H1 (cell line): ENCODE results near the gene PGM2. TPM values are rescaled to one million over a fixed set of nuclear protein-coding genes. Genes with fewer than 3 reads are reported as not detected.

ENCODE experiments used
- EGR1 ChIP-seq: IDR thresholded peaks from 2 replicates; pipeline ENCODE4 v1.6.1; 2011; ENCODE audit warnings: low read depth, low read length, borderline replicate concordance
- FOSL1 ChIP-seq: IDR thresholded peaks from 2 replicates; pipeline ENCODE4 v1.6.1; 2011; ENCODE audit warnings: mild to moderate bottlenecking, low read depth, low read length, moderate library complexity; ENCODE audit not compliant: insufficient read depth
- HDAC6 ChIP-seq: IDR thresholded peaks from one replicate; pipeline ENCODE4 v1.7.1; 2012; ENCODE audit warnings: low read depth, mild to moderate bottlenecking, inconsistent platforms, low read length, moderate library complexity
- KDM5A ChIP-seq: fragments of 200-600 bp; IDR thresholded peaks from 2 replicates; pipeline ENCODE4 v1.7.1; 2012; ENCODE audit warnings: mild to moderate bottlenecking, low read length, inconsistent platforms, mixed read lengths
- MAFK ChIP-seq: IDR thresholded peaks from 2 replicates; pipeline ENCODE4 v1.6.1; 2012; ENCODE audit warnings: low read depth, mild to moderate bottlenecking, improper control_type of control experiment, low read length
- PHF8 ChIP-seq: fragments of 200-600 bp; sonication (generic); conservative IDR thresholded peaks from 2 replicates; pipeline ENCODE4 v1.7.1; 2012; ENCODE audit warnings: low read depth, mild to moderate bottlenecking, inconsistent platforms, low read length, moderate library complexity
- POLR2A ChIP-seq, 2 experiments: IDR thresholded peaks; 1 replicate in 1 of 2; 2 replicates in 1 of 2; pipeline ENCODE4 v1.6.1; 2011; ENCODE audit warnings: low read depth in 2 of 2, low read length in 2 of 2, mild to moderate bottlenecking in 2 of 2; ENCODE audit errors: control extremely low read depth in 1 of 2
- POLR2AphosphoS5 ChIP-seq: IDR thresholded peaks from 2 replicates; pipeline ENCODE4 v1.6.1; 2011; ENCODE audit warnings: low read depth, low read length
- SIN3A ChIP-seq, 2 experiments: IDR thresholded peaks in 1 of 2; conservative IDR thresholded peaks in 1 of 2; 2 replicates each; pipeline ENCODE4 v1.6.1; 2011 to 2012; ENCODE audit warnings: low read length in 2 of 2, improper control_type of control experiment in 1 of 2, low read depth in 1 of 2, mild to moderate bottlenecking in 1 of 2
- SUZ12 ChIP-seq: fragments of 200-600 bp; sonication (generic); IDR thresholded peaks from 2 replicates; pipeline ENCODE4 v1.6.1; 2012; ENCODE audit warnings: mild to moderate bottlenecking, inconsistent platforms, low read length, moderate library complexity, mixed read lengths
- TCF12 ChIP-seq: IDR thresholded peaks from 2 replicates; pipeline ENCODE4 v1.6.1; 2011; ENCODE audit warnings: low read depth, mild to moderate bottlenecking, low read length
- polyA plus RNA-seq, 7 experiments: library from polyadenylated mRNA; depleted of rRNA in 3 of 7; stranded (reverse) in 5 of 7; unstranded in 2 of 7; fragments of >200 nt in 5 of 7; fragments of 200-250 nt in 2 of 7; gene quantifications; 1 replicate in 5 of 7; 2 replicates in 1 of 7; 4 replicates in 1 of 7; pipeline versions ENCODE4 v1.2.1 to v1.2.3, GENCODE V29; 2011 to 2013; ENCODE audit warnings: missing spikeins in 2 of 7, mixed read lengths in 2 of 7
- total RNA-seq: library from RNA; stranded (reverse); fragmentation: NEBNext Ultra II Directional; extraction: Animal tissue kit (Norgen Biotek cat#: 25700); gene quantifications from 2 replicates; pipeline ENCODE4 v1.2.1, GENCODE V29; 2021

PGM2 gene
- total and polyA plus RNA-seq, 2 of the 8 experiments (the other 6 are each of a cell fraction or from before 2014, with no cell fraction given), result 7.7 to 38.0 TPM

- TF ChIP-seq FOSL1 (no peak), TCF12 (no peak), HDAC6 (no peak), MAFK (no peak), SIN3A (conservative IDR thresholded peaks at IDR 0.05 in 1 of 2, IDR thresholded peaks at IDR 0.05 in 1 of 2; ENCODE audit: low read depth in 1 of 2, low read length in 2 of 2) (no peak), EGR1 (no peak), POLR2AphosphoS5 (no peak), SUZ12 (no peak), POLR2A (IDR thresholded peaks at IDR 0.05; ENCODE audit: control extremely low read depth in 1 of 2, low read depth in 2 of 2, low read length in 2 of 2) (no peak), KDM5A (no peak), PHF8 (no peak)
- TF ChIP-seq, all 59 proteins: peak for 0
Observed at GRCh38 chr4:37836274-37836673, 9.8 kb downstream of the PGM2 start (continued).
